HepG2 (cell line): Measurements from ENCODE around the gene TDRD3. TPM values are rescaled to one million over a fixed set of nuclear protein-coding genes. Genes with fewer than 3 reads are reported as not detected.

Experiments
- ATAC-seq: fragments of 200-7000 bp; cut with Tn5 transposase; 3 replicates; pipeline ENCODE4 v1.9.1; 2020; ENCODE audit warnings: mild to moderate bottlenecking, moderate library complexity
- BruUV-seq: library from RNA; stranded (reverse); fragments of 400-500 nt; replicated peaks from 2 replicates; lab custom pipeline; 2021; lab: Mats Ljungman, UMichigan
- CTCF ChIA-PET: fragments of 300-600 bp; formaldehyde crosslinking; extraction: SDS; loops from one replicate; lab custom pipeline; 2021; ENCODE audit warnings: low total read pairs, inconsistent platforms, low intra/inter-chr PET ratio; lab: Yijun Ruan, JAX
- POLR2A ChIA-PET: fragments of 350-600 bp; sonication (Branson Sonifier 250); formaldehyde crosslinking; loops from one replicate; lab custom pipeline; 2020; ENCODE audit warnings: antibody characterized with exemption, inconsistent platforms; lab: Yijun Ruan, JAX
- DNase-seq: peaks from one replicate; pipeline ENCODE4 v3.0.0-alpha.2; 2015; ENCODE audit warnings: low spot score
- FAIRE-seq: peaks from 3 replicates; lab custom pipeline; 2011; peaks lifted over from hg19 to GRCh38; lab: Jason Lieb, UNC
- H2AFZ ChIP-seq: one replicate; pipeline ENCODE4 v1.6.1; 2011; ENCODE audit warnings: low read length, inconsistent platforms
- H3K27ac ChIP-seq: fragments of 300-600 bp; 3 replicates; pipeline ENCODE4 v1.8.0; 2011; ENCODE audit warnings: mixed run types, mild to moderate bottlenecking, mixed read lengths, low read length, inconsistent platforms; ENCODE audit not compliant: insufficient read depth; ENCODE audit errors: extremely low read length
- H3K27me3 ChIP-seq, 2 experiments: fragments of 200-600 bp in 1 of 2; 2 replicates in 1 of 2; 3 replicates in 1 of 2; pipeline versions ENCODE4 v1.6.0 to v1.8.0; 2011; ENCODE audit warnings: low read length in 2 of 2, mild to moderate bottlenecking in 2 of 2, moderate library complexity in 2 of 2, inconsistent platforms in 1 of 2; ENCODE audit not compliant: insufficient read depth in 2 of 2, control insufficient read depth in 1 of 2
- H3K36me3 ChIP-seq, 2 experiments: fragments of 200-600 bp in 1 of 2; replicated peaks in 1 of 2; 2 replicates in 1 of 2; 3 replicates in 1 of 2; pipeline versions ENCODE4 v1.5.1 to v1.8.0; 2011; ENCODE audit warnings: low read length in 2 of 2, inconsistent platforms in 1 of 2; ENCODE audit not compliant: insufficient read depth in 2 of 2, control insufficient read depth in 1 of 2
- H3K4me1 ChIP-seq: 2 replicates; pipeline ENCODE4 v1.5.1; 2012; ENCODE audit warnings: low read length, inconsistent platforms; ENCODE audit not compliant: insufficient read depth
- H3K4me2 ChIP-seq: 2 replicates; pipeline ENCODE4 v1.6.0; 2011; ENCODE audit warnings: low read depth, low read length, inconsistent platforms
- H3K4me3 ChIP-seq, 3 experiments: fragments of 200-600 bp in 1 of 3; sonication (generic), shearing (Covaris generic) in 1 of 3; replicated peaks in 1 of 3; 2 replicates each; pipeline ENCODE4 v1.5.1; 2011 to 2016; ENCODE audit warnings: low read length in 3 of 3, inconsistent platforms in 2 of 3, low read depth in 2 of 3, mild to moderate bottlenecking in 2 of 3, control low read depth in 1 of 3, mixed read lengths in 1 of 3; ENCODE audit not compliant: insufficient read depth in 1 of 3
- H3K79me2 ChIP-seq: one replicate; pipeline ENCODE4 v1.6.1; 2011; ENCODE audit warnings: low read length, inconsistent platforms; ENCODE audit not compliant: insufficient read depth
- H3K9ac ChIP-seq: 2 replicates; pipeline ENCODE4 v1.6.0; 2011; ENCODE audit warnings: mild to moderate bottlenecking, low read depth, low read length, inconsistent platforms; ENCODE audit not compliant: insufficient read depth
- H3K9me3 ChIP-seq: 2 replicates; pipeline ENCODE4 v1.5.1; 2012; ENCODE audit warnings: mild to moderate bottlenecking, low read length
- H4K20me1 ChIP-seq: 2 replicates; pipeline ENCODE4 v1.6.0; 2011; ENCODE audit warnings: inconsistent platforms, mild to moderate bottlenecking, low read length, moderate library complexity; ENCODE audit not compliant: insufficient read depth
- HOXA9 ChIP-seq: sonication (generic); formaldehyde crosslinking; IDR thresholded peaks from 2 replicates; pipeline ENCODE4 v1.8.1; 2022; ENCODE audit warnings: missing genetic modification reagents, mild to moderate bottlenecking, moderate library complexity, borderline replicate concordance
- IKZF5 ChIP-seq: IDR thresholded peaks from 2 replicates; pipeline ENCODE4 v1.6.1; 2018; ENCODE audit warnings: missing genetic modification reagents, mild to moderate bottlenecking, missing compliant biosample characterization
- JUN ChIP-seq: sonication (generic); formaldehyde crosslinking; IDR thresholded peaks from 2 replicates; pipeline ENCODE4 v1.4.0; 2020; ENCODE audit warnings: mild to moderate bottlenecking, missing genetic modification reagents
- NCOA2 ChIP-seq: sonication (generic); formaldehyde crosslinking; IDR thresholded peaks from 2 replicates; pipeline ENCODE4 v1.8.0; 2022; ENCODE audit warnings: inconsistent platforms
- ONECUT2 ChIP-seq: sonication (generic); formaldehyde crosslinking; IDR thresholded peaks from 2 replicates; pipeline ENCODE4 v1.4.0; 2020; ENCODE audit warnings: missing genetic modification reagents
- SAFB2 ChIP-seq: sonication (generic); formaldehyde crosslinking; IDR thresholded peaks from 2 replicates; pipeline ENCODE4 v1.5.1; 2020; ENCODE audit warnings: missing genetic modification reagents, low read depth, mild to moderate bottlenecking, borderline replicate concordance
- SRF ChIP-seq: IDR thresholded peaks from 2 replicates; pipeline ENCODE4 v1.6.1; 2011; ENCODE audit warnings: mild to moderate bottlenecking, low read depth, low read length, moderate library complexity
- SSRP1 ChIP-seq: IDR thresholded peaks from 2 replicates; pipeline ENCODE4 v1.6.1; 2016; ENCODE audit warnings: control low read depth
- ZNF256 ChIP-seq: sonication (generic); formaldehyde crosslinking; conservative IDR thresholded peaks from 2 replicates; pipeline ENCODE4 v1.4.0; 2020; ENCODE audit warnings: missing genetic modification reagents
- ZNF337 ChIP-seq: sonication (generic); formaldehyde crosslinking; IDR thresholded peaks from 2 replicates; pipeline ENCODE4 v1.5.1; 2020; ENCODE audit warnings: missing genetic modification reagents, low read depth, mild to moderate bottlenecking, borderline replicate concordance
- ZNF432 ChIP-seq: sonication (generic); formaldehyde crosslinking; IDR thresholded peaks from 2 replicates; pipeline ENCODE4 v1.5.0; 2020; ENCODE audit warnings: missing genetic modification reagents, mild to moderate bottlenecking, borderline replicate concordance
- ZNF597 ChIP-seq: sonication (generic); formaldehyde crosslinking; IDR thresholded peaks from 2 replicates; pipeline ENCODE4 v1.5.0; 2020; ENCODE audit warnings: missing genetic modification reagents
- WGBS: methylation state at CpG from one replicate; pipeline ENCODE4 v1.1.6; 2017; ENCODE audit warnings: low lambda C conversion rate; 5-methylcytosine and 5-hydroxymethylcytosine counted together
- in situ Hi-C: cut with HindIII; loops from 2 replicates; pipeline ENCODE4 v1.10.0; 2017; ENCODE audit warnings: low pct_unique_long_range_greater_than_20kb; ENCODE audit not compliant: extremely low pct_ligation_motif_present
- intact Hi-C: fragments of 100-400 bp; cut with micrococcal nuclease; formaldehyde crosslinking; loops from one replicate; pipeline ENCODE4 v1.10.0; 2022; ENCODE audit not compliant: unreplicated experiment
- polyA plus RNA-seq, 8 experiments: library from polyadenylated mRNA; depleted of rRNA in 3 of 8; stranded (reverse) in 7 of 8; unstranded in 1 of 8; fragments of >200 nt; fragmentation: Illumina TruSeq in 4 of 8; extraction: Trizol in 4 of 8; gene quantifications; 2 replicates each; pipeline versions ENCODE4 v1.2.1 to v1.2.3, GENCODE V29; 2011 to 2016; ENCODE audit warnings: low read depth in 4 of 8, missing spikeins in 1 of 8, mixed read lengths in 1 of 8; ENCODE audit not compliant: insufficient read depth in 1 of 8
- total RNA-seq, 5 experiments: library from RNA; depleted of rRNA; stranded (reverse); fragments of >200 nt; fragmentation: Illumina TruSeq; extraction: Trizol; gene quantifications; 2 replicates each; pipeline ENCODE4 v1.2.3, GENCODE V29; 2016; ENCODE audit warnings: low read depth in 1 of 5
- TF ChIP-seq, protein P1 (sequence below): sonication (generic); formaldehyde crosslinking; IDR thresholded peaks from 2 replicates; pipeline ENCODE4 v1.8.1; 2022; ENCODE audit warnings: low read depth, mild to moderate bottlenecking, missing genetic modification reagents
- TF ChIP-seq, protein P2 (sequence below): sonication (generic); formaldehyde crosslinking; IDR thresholded peaks from 2 replicates; pipeline ENCODE4 v1.4.0; 2020; ENCODE audit warnings: low read depth, missing genetic modification reagents

The TDRD3 gene
- total and polyA plus RNA-seq, 2 of the 13 experiments (the other 11 are each of a cell fraction or from before 2014, with no cell fraction given), result 4.7 to 11.8 TPM

GRCh38 chr13:60363288-60363687, 33.7 kb upstream of the TDRD3 start:
- no peaks in the 10 kb centered on the region for H3K36me3 ChIP-seq

More at GRCh38 chr13:60363288-60363687, 33.7 kb upstream of the TDRD3 start:
- ChIA-PET POLR2A (no interaction called here), CTCF (no interaction called here)
- ATAC-seq, result no peak
- no peak for DNase-seq
- no peaks in the 10 kb centered on the region for H3K4me1 ChIP-seq
- intact Hi-C loops, result no loop called here
- no peak overlapping the region for H3K27ac ChIP-seq
- H3K27me3 ChIP-seq, result no peaks in the 10 kb centered on the region
- H3K9me3 ChIP-seq, result no peaks in the 10 kb centered on the region
- H2AFZ ChIP-seq, result no peak overlapping the region
- in situ Hi-C loops, result no loop called here
- H3K4me3 ChIP-seq, result no peak overlapping the region
- TF ChIP-seq, protein P1, sequence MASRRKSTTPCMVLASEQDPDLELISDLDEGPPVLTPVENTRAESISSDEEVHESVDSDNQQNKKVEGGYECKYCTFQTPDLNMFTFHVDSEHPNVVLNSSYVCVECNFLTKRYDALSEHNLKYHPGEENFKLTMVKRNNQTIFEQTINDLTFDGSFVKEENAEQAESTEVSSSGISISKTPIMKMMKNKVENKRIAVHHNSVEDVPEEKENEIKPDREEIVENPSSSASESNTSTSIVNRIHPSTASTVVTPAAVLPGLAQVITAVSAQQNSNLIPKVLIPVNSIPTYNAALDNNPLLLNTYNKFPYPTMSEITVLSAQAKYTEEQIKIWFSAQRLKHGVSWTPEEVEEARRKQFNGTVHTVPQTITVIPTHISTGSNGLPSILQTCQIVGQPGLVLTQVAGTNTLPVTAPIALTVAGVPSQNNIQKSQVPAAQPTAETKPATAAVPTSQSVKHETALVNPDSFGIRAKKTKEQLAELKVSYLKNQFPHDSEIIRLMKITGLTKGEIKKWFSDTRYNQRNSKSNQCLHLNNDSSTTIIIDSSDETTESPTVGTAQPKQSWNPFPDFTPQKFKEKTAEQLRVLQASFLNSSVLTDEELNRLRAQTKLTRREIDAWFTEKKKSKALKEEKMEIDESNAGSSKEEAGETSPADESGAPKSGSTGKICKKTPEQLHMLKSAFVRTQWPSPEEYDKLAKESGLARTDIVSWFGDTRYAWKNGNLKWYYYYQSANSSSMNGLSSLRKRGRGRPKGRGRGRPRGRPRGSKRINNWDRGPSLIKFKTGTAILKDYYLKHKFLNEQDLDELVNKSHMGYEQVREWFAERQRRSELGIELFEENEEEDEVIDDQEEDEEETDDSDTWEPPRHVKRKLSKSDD (CRISPR knock-in tag), result no peak
- TF ChIP-seq ZNF256 (CRISPR knock-in tag) (no peak), IKZF5 (CRISPR knock-in tag) (no peak), SAFB2 (no peak), SSRP1 (CRISPR knock-in tag) (no peak), NCOA2 (CRISPR knock-in tag) (no peak), JUN (CRISPR knock-in tag) (no peak), ZNF337 (CRISPR knock-in tag) (no peak), HOXA9 (no peak), ZNF432 (CRISPR knock-in tag) (no peak), ZNF597 (CRISPR knock-in tag) (no peak), ONECUT2 (CRISPR knock-in tag) (no peak), SRF (no peak)
- TF ChIP-seq, protein P2, sequence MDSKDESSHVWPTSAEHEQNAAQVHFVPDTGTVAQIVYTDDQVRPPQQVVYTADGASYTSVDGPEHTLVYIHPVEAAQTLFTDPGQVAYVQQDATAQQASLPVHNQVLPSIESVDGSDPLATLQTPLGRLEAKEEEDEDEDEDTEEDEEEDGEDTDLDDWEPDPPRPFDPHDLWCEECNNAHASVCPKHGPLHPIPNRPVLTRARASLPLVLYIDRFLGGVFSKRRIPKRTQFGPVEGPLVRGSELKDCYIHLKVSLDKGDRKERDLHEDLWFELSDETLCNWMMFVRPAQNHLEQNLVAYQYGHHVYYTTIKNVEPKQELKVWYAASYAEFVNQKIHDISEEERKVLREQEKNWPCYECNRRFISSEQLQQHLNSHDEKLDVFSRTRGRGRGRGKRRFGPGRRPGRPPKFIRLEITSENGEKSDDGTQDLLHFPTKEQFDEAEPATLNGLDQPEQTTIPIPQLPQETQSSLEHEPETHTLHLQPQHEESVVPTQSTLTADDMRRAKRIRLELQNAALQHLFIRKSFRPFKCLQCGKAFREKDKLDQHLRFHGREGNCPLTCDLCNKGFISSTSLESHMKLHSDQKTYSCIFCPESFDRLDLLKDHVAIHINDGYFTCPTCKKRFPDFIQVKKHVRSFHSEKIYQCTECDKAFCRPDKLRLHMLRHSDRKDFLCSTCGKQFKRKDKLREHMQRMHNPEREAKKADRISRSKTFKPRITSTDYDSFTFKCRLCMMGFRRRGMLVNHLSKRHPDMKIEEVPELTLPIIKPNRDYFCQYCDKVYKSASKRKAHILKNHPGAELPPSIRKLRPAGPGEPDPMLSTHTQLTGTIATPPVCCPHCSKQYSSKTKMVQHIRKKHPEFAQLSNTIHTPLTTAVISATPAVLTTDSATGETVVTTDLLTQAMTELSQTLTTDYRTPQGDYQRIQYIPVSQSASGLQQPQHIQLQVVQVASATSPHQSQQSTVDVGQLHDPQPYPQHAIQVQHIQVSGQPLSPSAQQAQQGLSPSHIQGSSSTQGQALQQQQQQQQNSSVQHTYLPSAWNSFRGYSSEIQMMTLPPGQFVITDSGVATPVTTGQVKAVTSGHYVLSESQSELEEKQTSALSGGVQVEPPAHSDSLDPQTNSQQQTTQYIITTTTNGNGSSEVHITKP (CRISPR knock-in tag), result no peak
- no peak overlapping the region for H3K9ac ChIP-seq
- H4K20me1 ChIP-seq, result no peaks in the 10 kb centered on the region
- BruUV-seq, result no TSS peak
- no peak for FAIRE-seq
- 5% methylated on average over 2 of the region's 2 CpGs for WGBS
- H3K4me2 ChIP-seq, result no peak overlapping the region
- H3K79me2 ChIP-seq, result no peaks in the 10 kb centered on the region
